Calu3 (cell line): Measurements from ENCODE around the gene CFAP99. TPM values are rescaled to one million over a fixed set of nuclear protein-coding genes. Genes with fewer than 3 reads are reported as not detected.
"Not testable (repeated sequence)": the region's sequence is repeated elsewhere in the genome, so short reads cannot be mapped to it uniquely, and the experiment has no call there.

Source experiments
- BruUV-seq: library from RNA; stranded (reverse); fragments of 400-500 nt; replicated peaks from 2 replicates; lab custom pipeline; 2021; lab: Mats Ljungman, UMichigan
- CTCF ChIA-PET: fragments of 300-600 bp; sonication (Branson Sonifier 250); formaldehyde crosslinking; loops from one replicate; lab custom pipeline; 2022; ENCODE audit warnings: antibody characterized with exemption; lab: Charles Lee
- DNase-seq: peaks from one replicate; pipeline ENCODE4 v3.0.0; 2022
- H3K27ac Mint-ChIP-seq: one replicate; pipeline ENCODE4 v1.8.0; 2022; ENCODE audit warnings: mixed read lengths; ENCODE audit not compliant: unreplicated experiment
- H3K27me3 Mint-ChIP-seq: one replicate; pipeline ENCODE4 v1.8.0; 2022; ENCODE audit warnings: mixed read lengths; ENCODE audit not compliant: unreplicated experiment
- H3K36me3 Mint-ChIP-seq: one replicate; pipeline ENCODE4 v1.8.0; 2022; ENCODE audit warnings: mild to moderate bottlenecking, moderate library complexity, mixed read lengths; ENCODE audit not compliant: insufficient read depth, unreplicated experiment
- H3K4me1 Mint-ChIP-seq: one replicate; pipeline ENCODE4 v1.8.0; 2022; ENCODE audit warnings: mild to moderate bottlenecking, low read depth, mixed read lengths; ENCODE audit not compliant: unreplicated experiment
- H3K4me3 Mint-ChIP-seq: one replicate; pipeline ENCODE4 v1.8.0; 2022; ENCODE audit warnings: mild to moderate bottlenecking, low read depth, moderate library complexity, mixed read lengths; ENCODE audit not compliant: unreplicated experiment
- H3K9me3 Mint-ChIP-seq: one replicate; pipeline ENCODE4 v1.8.0; 2022; ENCODE audit warnings: low read depth, mixed read lengths; ENCODE audit not compliant: unreplicated experiment
- CTCF ChIP-seq: fragments of 200-600 bp; IDR thresholded peaks from one replicate; pipeline ENCODE4 v1.8.0; 2022; ENCODE audit warnings: antibody characterized with exemption; ENCODE audit not compliant: unreplicated experiment
- intact Hi-C: fragments of 100-400 bp; cut with micrococcal nuclease; formaldehyde crosslinking; loops from one replicate; pipeline ENCODE4 v1.10.0; 2022; ENCODE audit not compliant: unreplicated experiment
- total RNA-seq: library from RNA; stranded (reverse); gene quantifications from 2 replicates; pipeline ENCODE4 v1.2.3, GENCODE V29; 2022

CFAP99 gene
- total RNA-seq, 1 experiment from 2014 or later, result not detected

GRCh38 chr4:2462218-2462991 lies 43.6 kb downstream of the CFAP99 start:
- Mint-ChIP-seq H3K9me3 (no peaks in the 10 kb centered on the region), H3K36me3 (peaks cover 4% of the 10 kb centered on the region), H3K27me3 (peaks cover 56% of the 10 kb centered on the region), H3K4me1 (peaks cover 15% of the 10 kb centered on the region), H3K4me3 (peak overlapping the region; percentile 64), H3K27ac (peak overlapping the region; percentile 45)
- intact Hi-C loops, result no loop called here
- BruUV-seq, result no TSS peak
- CTCF ChIA-PET, result interaction anchor here (0.7 to 1.3 kb wide), 2 partner anchors 11 to 242 kb away, joined by 3 read pairs; no protein-coding TSS in a partner anchor
- DNase-seq, result peak; percentile 64
- peak; percentile 35 for TF ChIP-seq CTCF

- TF ChIP-seq CTCF, result no peak
- Mint-ChIP-seq H3K27me3 (peaks cover 48% of the 10 kb centered on the region), H3K27ac (peak overlapping the region; percentile 33), H3K36me3 (peaks cover 10% of the 10 kb centered on the region), H3K4me3 (peak overlapping the region; percentile 64), H3K9me3 (no peaks in the 10 kb centered on the region), H3K4me1 (peaks cover 8% of the 10 kb centered on the region)
- CTCF ChIA-PET, result interaction anchor here (0.7 to 1.3 kb wide), 2 partner anchors 11 to 243 kb away, joined by 3 read pairs; no protein-coding TSS in a partner anchor
- no TSS peak for BruUV-seq
- intact Hi-C loops, result no loop called here
- DNase-seq, result no peak
Observed at GRCh38 chr4:2462992-2463762, 44.4 kb downstream of the CFAP99 start.

- H3K27me3 Mint-ChIP-seq, result peaks cover 30% of the 10 kb centered on the region
- H3K36me3 Mint-ChIP-seq, result peaks cover 29% of the 10 kb centered on the region
- BruUV-seq, result no TSS peak
- H3K9me3 Mint-ChIP-seq, result no peaks in the 10 kb centered on the region
- CTCF ChIA-PET, result interaction anchor here (1.0 to 1.5 kb wide), 2 partner anchors 71 to 203 kb away, joined by 3 read pairs; partner anchors contain the start of gene FAM193A
- H3K4me3 Mint-ChIP-seq, result no peak overlapping the region
- no peak for TF ChIP-seq CTCF
- no peak overlapping the region for H3K27ac Mint-ChIP-seq
- intact Hi-C loops, result no loop called here
- DNase-seq, result no peak
- H3K4me1 Mint-ChIP-seq, result peaks cover 8% of the 10 kb centered on the region
Observed at GRCh38 chr4:2465032-2465431, 46.3 kb downstream of the CFAP99 start.

- H3K4me1 Mint-ChIP-seq, H3K4me3 Mint-ChIP-seq, H3K27ac Mint-ChIP-seq, H3K9me3 Mint-ChIP-seq, intact Hi-C loops, BruUV-seq, DNase-seq: not testable (repeated sequence)
- CTCF ChIA-PET, result interaction anchor here (1.5 kb wide), 1 partner anchor 71 kb away, joined by 3 read pairs; the partner anchor contains the start of gene FAM193A
- Mint-ChIP-seq H3K27me3 (peaks cover 26% of the 10 kb centered on the region), H3K36me3 (peaks cover 33% of the 10 kb centered on the region)
Observed at GRCh38 chr4:2465544-2465943, 46.8 kb downstream of the CFAP99 start.
